NB4 (cell line): Measurements from ENCODE around the gene KCNT2.

Experiments used
- CTCF ChIP-seq: IDR thresholded peaks from one replicate; pipeline ENCODE4 v1.5.1; 2012; ENCODE audit warnings: low read depth, low read length
- MAX ChIP-seq: IDR thresholded peaks from 2 replicates; pipeline ENCODE4 v1.6.1; 2011; ENCODE audit warnings: low read depth, low read length
- MYC ChIP-seq: IDR thresholded peaks from 2 replicates; pipeline ENCODE4 v1.6.1; 2011; ENCODE audit warnings: low read depth, low read length
- POLR2A ChIP-seq: IDR thresholded peaks from 2 replicates; pipeline ENCODE4 v1.6.1; 2011; ENCODE audit warnings: mild to moderate bottlenecking; ENCODE audit not compliant: insufficient read length; ENCODE audit errors: extremely low read depth

- TF ChIP-seq POLR2A (no peak), CTCF (no peak), MAX (no peak), MYC (no peak)
Measured at GRCh38 chr1:196415978-196416377, 192.3 kb downstream of the KCNT2 start.
